ENCODE measurements around the gene RNF19B. TPM values are rescaled to one million over a fixed set of nuclear protein-coding genes. Genes with fewer than 3 reads are reported as not detected.
"Not testable (repeated sequence)": the region's sequence is repeated elsewhere in the genome, so short reads cannot be mapped to it uniquely, and the experiment has no call there.

RNF19B gene
- total RNA-seq, 1 donor from 2014 or later = 138 TPM

DNA sequence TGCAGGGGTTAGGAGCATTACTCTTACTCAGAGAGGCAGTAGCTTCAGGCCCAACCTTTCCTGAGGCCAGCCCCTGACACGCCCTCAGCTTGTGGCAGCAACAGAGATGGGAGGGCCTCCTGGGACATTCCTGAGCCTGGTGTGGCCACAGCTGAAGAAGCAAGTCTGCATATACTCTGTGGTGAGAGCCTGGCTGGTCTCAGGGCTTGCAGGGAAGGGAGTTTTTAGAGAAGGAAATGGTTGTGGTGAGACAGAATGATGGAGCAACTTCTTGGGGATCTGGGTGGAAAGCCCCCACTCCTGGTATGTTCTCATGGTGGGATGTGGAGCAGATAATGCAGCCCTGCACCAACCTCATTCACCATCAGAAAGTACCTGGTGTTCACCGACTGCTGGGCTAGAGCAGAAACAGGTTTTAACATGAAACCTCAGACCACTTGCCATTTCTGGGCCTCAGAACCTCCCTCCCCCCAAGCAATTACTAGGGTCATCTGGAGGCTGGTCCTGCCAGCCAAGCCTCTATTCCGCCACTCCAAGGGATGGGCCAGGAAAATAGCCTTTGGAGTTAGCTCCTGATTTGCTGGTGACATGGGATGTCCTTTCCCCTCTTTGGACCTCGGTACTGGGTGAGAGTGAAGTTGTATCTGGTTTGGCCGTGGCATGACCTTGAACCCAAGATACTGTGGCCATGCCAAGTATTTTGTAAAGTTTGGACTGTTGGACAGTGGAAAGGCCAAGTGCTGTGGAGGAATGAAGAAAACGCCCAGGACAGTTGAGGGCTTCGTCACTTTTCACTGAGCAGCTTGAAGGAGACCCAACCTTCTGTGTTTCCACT lies 28.1 kb upstream of the RNF19B start:
- intact Hi-C loops (cut with micrococcal nuclease) = loop anchor here (1.0 to 5.0 kb wide), 5 partner anchors 11 to 190 kb away; partner anchors contain the start of genes RNF19B and TRIM62

DNA sequence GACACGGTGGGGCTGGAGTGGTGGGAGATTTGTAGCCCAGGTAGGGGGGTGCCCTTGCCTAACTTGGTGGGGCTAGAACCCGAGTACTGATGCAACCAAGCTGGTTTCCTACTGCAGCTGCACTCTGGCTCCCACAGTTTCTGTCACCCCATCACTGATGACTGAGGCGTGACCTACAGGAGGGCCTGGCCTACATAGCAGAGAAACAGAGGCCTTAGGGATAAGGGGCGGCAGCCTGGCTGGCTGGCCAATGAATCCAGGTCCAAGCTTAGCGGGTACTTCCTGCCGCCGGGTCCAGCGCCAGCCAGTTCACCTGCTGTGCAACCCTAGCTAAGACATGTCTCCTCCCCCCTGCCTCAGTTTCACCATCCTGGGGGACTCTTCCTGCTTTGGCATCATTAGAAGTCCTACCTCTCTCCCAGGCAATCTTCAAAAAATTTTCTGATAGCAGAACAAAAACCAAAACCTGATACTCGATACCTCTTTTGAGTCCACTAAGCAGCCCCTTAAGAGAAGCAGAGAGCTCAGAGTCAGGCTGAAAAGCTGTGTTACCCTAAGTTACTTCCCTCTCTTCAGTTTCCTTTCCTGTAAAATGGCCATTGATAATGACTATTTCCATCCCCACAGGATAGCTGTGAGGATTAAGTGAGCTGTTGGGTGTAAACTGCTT lies 27.3 kb upstream of the RNF19B start:
- intact Hi-C loops (cut with micrococcal nuclease) = loop anchor here (1.0 to 5.0 kb wide), 5 partner anchors 11 to 190 kb away; partner anchors contain the start of genes RNF19B and TRIM62

DNA sequence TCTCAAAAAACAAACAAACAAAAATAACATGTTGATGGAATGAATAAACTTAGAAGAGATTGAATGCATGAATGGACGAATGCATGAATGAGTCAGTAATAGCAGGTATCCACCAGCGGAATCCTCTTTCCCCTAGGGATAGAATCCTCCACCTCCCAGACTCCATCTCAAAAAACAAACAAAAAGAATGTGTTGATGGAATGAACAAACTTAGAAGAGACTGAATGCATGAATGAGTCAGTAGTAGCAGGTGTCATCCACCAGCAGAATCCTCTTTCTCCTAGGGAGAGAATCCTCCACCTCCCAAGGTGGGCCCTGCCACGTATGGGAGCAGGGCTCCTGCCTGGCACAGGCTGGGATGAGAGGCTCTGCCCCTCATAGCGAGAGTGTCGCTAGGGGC lies 26.8 kb upstream of the RNF19B start:
- intact Hi-C loops (cut with micrococcal nuclease) = loop anchor here (5.0 kb wide), 1 partner anchor 191 kb away; the partner anchor contains the start of gene TRIM62

DNA sequence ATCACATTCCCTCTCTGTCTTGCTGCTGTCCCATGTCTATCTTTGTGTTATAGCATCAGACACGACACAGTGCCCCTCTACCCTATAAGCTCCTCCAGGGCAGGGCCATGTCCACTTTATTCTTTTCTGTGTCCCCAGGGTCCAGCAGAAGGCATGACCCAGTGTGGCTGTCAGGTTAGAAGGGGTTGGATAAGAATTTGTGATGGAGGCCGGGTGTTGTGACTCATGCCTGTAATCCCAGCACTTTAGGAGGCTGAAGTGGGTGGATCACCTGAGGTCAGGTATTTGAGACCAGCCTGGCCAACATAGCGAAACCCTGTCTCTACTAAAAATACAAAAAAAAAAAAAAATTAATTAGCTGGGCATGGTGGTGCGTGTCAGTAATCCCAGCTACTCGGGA lies 26.3 kb upstream of the RNF19B start:
- intact Hi-C loops (cut with micrococcal nuclease) = loop anchor here (5.0 kb wide), 1 partner anchor 191 kb away; the partner anchor contains the start of gene TRIM62

DNA sequence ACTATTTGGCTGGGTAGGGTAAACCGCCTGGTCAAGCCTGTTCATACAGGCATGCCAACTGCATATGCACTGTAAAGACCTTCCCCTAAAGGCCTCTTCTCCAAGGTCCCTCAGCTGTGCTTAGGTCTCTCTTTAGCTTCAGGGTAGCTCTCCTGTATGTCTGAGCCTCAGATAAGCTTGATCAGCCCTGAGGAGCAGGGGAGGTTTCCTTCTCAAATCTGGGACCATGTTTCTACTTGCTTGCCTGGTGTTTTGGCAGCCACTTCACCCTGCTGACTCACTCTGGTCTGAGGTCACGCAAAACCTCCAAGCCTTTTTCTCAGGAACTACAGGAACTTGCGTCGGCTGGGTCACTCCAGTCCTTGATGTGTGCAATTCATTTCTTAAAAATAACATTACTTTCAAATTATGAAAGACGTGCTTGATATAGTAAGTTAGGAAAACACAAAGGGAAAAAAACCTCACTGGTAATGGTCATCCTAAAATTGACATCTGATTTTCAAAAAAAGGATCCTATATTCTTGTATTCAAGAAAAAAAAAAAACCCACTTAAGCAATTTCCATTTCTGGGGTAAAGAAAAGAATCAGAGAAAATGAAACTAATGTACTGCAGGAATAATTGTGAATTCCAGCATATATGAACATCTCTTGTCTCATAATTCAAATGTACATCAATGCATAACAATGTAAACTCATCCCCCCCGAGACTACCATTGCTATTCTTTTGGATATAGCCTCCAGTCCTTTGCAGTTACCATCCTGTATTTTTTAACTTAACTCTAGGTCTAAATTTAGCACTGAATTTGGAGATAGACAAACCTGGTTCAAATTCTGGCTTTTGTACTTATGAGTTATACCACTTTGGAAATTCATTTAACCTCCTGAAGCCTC lies 24.8 kb upstream of the RNF19B start:
- intact Hi-C loops (cut with micrococcal nuclease) = loop anchor here (5.0 kb wide), 1 partner anchor 193 kb away; the partner anchor contains the start of gene TRIM62

DNA sequence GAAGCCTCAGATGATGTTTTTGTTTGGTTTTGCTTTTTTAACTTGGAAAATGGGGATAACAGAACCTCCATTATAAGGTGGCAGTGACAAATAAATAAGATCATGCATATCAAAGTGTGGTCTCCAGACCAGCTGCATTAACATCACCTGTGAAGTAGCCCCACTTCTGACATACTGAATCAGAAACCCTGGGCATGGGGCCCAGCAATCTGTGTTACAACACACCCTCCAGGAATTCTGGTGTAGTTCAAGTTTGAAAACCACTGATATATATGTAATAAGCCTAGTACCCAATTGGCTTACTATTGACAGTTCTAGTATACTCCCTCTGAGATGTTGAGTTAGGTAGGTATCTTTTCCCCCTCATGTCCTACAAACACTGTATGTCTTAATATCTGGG lies 24.1 kb upstream of the RNF19B start:
- intact Hi-C loops (cut with micrococcal nuclease) = no loop called here

DNA sequence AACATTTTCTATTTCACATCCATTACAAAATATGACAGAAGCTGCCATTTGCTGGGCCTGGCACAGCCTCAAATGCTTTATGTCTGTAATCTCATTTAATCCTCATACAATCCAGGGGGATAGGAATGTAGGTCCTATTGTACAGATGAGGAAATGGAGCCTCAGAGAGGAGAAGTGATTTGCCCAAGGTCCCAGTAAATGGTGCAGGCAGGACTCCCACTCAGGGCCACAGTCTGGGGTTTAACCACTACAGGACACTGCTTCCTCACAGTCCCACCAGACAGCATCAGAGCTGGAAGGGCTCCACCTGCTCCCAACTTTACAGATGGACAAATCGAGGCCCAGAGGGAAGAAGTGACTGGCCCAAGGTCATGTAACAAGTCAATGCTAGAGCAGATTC lies 20.6 kb upstream of the RNF19B start:
- intact Hi-C loops (cut with micrococcal nuclease) = no loop called here

DNA sequence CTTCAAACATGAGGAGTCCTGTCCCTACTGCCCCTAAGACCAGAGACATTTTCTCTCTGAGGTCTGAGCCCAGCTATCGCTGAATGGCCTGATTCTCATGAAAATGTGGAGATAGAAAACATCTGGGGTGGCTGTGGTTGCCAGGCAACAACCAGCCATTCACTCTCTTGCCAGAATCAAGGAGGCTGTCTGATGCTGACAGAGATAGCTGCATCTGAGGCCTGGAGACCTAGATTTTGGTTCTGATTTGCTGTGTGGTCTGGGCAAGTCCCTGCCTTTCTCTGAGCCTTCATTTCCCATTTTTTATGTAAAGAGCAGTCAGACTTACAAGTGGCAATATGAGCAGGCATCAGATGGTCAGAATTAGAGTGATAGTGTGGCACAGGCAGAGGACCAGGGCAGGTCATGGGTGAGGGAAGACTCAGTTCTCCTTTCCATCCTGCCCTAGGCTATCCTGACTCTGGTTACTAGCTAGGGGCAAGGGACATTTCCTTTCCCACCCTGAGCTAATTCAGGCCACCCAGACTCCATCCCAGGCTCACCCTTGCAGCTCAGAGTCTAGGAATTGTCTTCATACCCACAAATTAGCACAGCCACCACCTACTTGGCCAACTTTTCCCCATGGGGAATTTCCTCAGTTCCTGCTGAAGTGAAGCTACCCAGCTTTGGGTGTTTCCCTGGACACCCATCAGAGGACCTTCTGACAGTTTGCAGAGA lies 20.0 kb upstream of the RNF19B start:
- intact Hi-C loops (cut with micrococcal nuclease) = loop anchor here (5.0 kb wide), 2 partner anchors 113 to 187 kb away; no protein-coding TSS in a partner anchor

DNA sequence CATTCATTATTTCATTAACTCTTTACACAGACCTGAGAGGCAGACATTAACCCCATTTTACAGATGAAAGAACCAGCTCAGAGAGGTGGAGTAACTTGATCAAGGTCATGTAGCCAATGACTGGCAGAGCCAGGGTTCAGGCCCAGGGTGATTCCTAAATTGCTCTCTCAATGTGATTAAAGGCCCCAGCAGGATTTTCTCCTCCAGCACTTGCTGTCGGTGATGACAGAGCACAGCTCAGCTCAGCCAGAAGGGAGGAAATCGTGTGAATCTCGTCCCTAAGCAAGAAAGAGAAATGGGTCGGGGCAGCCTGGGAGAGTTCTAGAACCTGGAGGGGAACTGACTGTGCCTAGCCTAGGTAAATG lies 19.5 kb upstream of the RNF19B start:
- intact Hi-C loops (cut with micrococcal nuclease) = loop anchor here (5.0 kb wide), 2 partner anchors 113 to 187 kb away; no protein-coding TSS in a partner anchor

DNA sequence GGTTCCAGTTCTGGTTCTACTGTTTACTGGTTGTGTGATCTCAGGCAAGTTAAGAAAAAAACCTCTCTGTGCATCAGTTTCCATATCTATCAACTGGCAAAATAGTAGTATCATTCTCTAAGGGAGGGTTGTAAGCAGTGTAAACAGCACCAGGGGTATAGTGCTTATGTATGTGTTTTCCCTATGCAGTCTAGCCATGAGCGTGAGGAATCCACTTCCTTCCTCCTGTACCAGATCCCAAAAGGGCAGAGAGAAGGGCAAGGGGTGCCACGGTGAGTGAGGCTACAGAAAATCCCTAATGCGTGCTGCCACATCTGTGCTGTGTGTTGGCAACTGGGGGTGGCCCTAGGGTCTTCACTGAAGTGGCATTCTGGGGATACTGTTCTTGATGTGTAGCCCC lies 18.4 kb upstream of the RNF19B start:
- intact Hi-C loops (cut with micrococcal nuclease) = loop anchor here (5.0 kb wide), 2 partner anchors 114 to 186 kb away; no protein-coding TSS in a partner anchor

DNA sequence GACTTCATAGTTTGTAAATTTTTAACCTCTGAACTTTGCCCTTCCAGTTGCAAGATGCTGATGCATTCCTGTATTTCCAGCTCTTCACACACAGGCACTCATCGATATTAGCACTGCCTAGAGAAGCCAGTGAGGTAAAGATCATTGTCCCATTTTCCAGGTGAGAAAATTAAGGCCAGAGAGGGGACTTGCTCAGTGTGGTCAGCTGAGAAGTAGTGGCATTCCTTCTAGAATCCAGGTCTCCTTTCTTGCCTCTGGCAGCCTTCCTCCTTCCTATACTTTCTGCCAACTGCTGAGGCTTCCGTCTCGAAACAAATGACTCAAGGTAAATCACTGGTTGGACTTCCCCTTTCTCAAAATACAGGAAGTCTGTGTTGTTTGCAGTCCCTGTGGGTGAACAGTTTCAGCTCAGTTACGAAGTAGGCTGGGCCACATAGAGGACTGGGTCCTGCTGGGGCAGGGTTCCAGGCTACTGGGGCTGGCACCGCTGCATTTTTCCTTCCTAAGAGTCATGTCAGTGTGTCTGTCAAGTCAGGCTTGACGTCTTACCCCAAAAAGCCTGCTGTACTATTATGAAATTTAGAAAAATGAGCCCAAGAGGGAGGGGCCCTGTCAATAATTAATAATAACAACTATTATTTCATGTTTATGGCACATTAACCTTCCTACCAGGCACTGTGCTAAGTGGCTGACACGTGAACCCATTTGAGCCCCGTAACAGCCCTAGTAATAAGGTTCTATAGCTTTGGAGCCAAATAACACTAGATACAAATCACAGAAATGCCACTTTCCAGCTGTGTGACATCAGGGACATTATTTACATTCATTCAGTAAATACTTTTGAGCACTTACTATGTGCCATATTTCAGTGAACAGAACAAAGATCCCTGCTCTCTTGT lies 16.6 kb upstream of the RNF19B start:
- intact Hi-C loops (cut with micrococcal nuclease) = loop anchor here (1.0 to 5.0 kb wide), 7 partner anchors 11 to 184 kb away; partner anchors contain the start of gene RNF19B

DNA sequence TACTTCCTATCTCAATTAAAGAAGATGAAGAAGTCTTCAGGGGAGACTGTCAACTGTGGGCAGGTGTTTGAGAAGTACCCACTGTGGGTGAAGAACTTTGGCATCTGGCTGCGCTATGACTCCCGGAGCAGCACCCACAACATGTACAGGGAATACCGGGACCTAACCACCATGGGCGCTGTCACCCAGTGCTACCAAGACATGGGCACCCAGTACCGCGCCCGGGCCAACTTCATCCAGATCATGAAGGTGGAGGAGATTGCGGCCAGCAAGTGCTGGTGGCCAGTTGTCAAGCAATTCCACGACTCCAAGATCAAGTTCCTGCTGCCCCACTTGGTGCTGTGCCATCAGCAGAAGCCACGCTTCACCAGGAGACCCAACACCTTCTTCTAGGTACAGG lies 15.5 kb upstream of the RNF19B start:
- intact Hi-C loops (cut with micrococcal nuclease) = loop anchor here (5.0 kb wide), 2 partner anchors 117 to 183 kb away; no protein-coding TSS in a partner anchor

DNA sequence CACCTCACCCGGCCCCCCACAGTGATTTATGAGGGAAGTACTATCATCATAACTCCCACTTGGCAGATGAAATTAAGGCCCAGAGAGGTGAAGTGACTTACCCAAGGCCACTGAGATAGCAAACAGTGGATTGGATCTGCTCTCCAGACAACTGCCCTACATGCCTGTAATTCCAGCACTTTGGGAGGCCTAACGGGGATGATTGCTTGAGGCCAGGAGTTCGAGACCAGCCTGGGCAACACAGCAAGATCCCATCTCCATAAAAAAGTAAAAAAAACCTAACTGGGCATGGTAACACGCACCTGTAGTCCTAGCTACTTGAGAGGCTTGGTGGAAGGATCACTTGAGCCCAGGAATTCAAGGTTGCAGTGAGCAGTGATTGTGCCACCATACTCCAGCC lies 14.2 kb upstream of the RNF19B start:
- intact Hi-C loops (cut with micrococcal nuclease) = no loop called here

DNA sequence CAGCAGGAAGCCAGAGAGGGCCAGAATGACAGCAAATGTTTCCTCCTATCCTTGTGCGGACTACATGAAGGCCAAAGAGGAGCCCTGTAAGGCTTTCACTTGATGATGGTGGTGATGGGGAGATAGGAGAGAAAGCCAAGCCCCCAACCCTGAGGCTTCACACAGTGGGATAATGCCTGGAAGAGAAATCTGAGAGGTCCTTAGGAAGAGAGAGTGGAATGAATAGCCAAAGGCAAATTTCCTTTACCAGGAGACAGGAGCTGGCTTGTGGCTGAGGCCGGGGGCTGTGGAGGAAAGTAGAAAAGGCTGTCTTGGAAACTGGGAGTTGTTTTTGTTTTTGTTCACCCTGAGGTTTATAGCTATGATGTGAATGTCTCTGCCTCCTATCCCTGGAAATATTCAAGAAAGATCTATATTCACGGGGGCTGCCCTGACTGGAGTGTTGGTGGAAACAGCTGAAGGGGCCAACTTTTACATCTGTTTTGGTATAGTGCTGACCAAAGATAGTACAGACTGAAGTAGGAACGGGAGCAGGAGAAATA lies 13.0 kb upstream of the RNF19B start:
- intact Hi-C loops (cut with micrococcal nuclease) = no loop called here

DNA sequence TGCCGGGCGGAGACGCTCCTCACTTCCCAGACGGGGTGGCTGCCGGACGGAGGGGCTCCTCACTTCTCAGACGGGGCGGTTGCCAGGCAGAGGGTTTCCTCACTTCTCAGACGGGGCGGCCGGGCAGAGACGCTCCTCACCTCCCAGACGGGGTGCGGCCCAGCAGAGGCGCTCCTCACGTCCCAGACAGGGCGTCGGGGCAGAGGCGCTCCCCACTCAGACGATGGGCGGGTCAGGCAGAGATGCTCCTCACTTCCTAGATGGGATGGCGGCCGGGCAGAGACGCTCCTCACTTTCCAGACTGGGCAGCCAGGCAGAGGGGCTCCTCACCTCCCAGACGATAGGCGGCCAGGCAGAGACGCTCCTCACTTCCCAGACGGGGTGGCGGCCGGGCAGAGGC lies 10.4 kb upstream of the RNF19B start:
- intact Hi-C loops (cut with micrococcal nuclease) = not testable (repeated sequence)

DNA sequence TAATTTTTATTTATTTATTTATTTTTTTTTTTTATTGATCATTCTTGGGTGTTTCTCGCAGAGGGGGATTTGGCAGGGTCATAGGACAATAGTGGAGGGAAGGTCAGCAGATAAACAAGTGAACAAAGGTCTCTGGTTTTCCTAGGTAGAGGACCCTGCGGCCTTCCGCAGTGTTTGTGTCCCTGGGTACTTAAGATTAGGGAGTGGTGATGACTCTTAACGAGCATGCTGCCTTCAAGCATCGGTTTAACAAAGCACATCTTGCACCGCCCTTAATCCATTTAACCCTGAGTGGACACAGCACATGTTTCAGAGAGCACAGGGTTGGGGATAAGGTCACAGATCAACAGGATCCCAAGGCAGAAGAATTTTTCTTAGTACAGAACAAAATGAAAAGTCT lies 8.8 kb upstream of the RNF19B start:
- intact Hi-C loops (cut with micrococcal nuclease) = not testable (repeated sequence)

DNA sequence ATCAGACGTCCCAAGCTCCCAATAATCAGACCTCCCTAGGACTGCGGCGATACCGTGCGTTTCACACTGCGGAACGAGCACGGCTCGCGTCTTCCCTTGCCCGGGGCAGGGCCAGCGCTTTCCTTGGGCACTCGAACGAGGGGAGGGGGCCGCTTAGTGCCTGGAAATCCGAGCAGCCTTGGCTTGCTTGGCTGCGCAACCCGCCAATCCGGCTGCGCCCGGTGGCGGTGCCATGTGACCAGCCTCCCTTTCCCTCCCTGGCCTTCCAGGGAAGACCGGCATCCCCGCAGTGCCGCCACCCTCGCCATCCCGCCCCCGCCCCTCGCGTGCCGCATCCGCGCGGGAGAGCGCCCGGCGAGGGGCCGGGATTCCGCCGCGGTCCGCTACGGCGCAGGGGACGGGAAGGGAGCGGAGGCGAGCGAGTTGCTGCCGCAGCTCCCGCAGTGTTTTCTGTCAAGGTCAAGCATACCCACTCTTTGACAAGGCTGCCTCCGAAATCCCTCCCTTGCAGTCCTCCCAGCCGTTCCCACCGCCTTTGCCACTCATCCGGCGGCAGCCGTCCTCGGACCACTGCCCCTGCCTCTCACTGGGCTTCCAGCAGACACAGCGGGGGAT lies 8.3 kb upstream of the RNF19B start:
- intact Hi-C loops (cut with micrococcal nuclease) = no loop called here

DNA sequence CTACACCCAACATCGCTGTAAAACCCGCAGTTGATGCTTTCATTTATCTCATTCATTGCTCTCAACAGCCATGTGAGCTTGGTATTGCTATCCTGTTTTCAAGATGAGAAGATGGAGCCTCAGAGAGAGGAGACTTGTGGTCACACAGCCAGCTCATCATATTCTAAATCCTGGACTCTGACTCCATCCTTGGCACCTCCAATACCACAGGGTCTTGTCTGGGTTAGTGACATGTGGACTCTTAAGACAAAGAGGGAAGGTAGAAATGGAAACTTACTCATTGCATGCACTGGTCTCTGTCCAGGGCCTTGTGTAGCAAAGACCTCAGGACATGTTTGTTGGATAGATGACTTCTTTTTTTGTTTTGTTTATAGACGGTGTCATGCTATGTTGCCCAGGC lies 7.0 kb upstream of the RNF19B start:
- intact Hi-C loops (cut with micrococcal nuclease) = no loop called here

DNA sequence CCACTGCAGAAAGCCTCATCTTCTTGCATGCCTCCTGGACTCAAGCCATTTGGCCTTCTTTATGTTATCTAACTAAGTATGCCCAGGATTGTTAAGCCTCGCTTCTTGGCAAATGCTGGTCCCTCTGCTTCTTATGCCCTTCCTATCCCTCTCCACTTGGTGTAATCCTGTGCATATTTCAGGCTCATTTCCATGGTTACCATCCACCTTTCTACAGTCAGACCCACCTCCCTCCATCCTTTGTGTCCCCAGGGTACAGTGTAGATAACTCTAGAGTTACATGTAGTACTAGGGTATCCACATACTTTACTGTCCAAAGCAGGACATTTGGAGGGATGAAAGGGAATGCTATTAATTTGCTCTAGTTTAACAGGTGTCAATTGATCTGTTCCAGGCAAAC lies 6.5 kb upstream of the RNF19B start:
- intact Hi-C loops (cut with micrococcal nuclease) = no loop called here

All from T-helper 1 cell treated with Interleukin-12 subunit alpha and Interleukin-12 subunit beta and Interleukin-4 antibody, amounts not matched to agents 30 ng/mL and 1 ng/mL, for 36 hours (primary cell).